Measurements from ENCODE around the gene MYPN.
"Not testable (repeated sequence)": the region's sequence is repeated elsewhere in the genome, so short reads cannot be mapped to it uniquely, and the experiment has no call there.

MYPN gene

DNA sequence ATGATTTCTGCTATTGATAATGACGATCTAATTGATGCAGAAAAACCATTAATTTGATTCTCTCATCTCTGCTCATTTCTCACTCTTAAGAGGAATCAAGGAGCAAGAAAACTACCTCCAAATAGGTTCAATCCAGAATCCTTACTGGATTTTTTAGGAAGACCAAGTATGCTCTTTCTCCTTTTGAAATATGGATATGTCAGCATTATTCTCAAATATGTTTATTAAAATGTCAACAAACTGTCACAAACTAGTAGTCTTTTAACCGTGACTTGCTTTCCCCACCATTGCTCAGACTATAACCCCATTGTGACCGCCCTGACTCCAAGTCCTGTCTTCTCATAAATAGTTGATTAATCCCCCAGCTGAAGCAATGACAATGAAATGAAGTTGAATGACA lies 123.8 kb downstream of the MYPN start:
- DNase-seq, result no peak

DNA sequence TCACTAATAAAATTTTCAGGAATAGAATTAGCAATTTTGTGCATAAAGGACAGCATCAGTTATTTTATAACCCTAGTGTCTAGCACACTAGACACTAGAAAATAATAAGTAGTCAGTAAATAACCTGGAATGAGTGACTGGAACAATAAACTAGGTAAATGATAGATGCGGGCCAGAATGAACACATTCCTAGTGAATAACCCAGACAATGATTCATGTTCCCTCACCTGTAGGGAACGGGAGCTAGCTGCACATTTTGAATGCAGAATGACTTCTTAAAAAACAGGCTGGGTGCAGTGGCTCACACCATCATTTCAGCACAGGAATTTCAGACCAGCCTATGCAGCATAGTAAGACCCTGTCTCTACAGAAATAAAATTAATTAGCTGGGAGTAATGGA lies 125.8 kb downstream of the MYPN start:
- DNase-seq, result no peak

DNA sequence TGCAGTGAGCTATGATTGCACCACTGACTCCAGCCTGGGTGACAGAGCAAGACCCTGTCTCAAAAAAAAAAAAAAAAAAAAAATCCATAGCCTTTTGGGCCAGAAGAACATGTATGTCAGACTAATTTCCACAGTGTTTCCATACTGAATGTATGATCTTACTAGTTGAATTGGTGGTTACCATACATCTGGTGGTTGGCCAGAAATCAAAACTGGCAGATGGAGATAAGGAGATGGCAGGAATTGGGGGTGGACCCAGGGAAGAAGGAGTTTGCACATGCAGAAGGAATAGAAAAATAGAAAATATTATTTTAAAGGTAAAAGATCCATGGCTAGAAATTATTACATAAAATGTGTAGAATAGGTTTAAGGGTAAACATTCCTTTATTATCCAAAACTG lies 126.3 kb downstream of the MYPN start:
- no peak for DNase-seq

DNA sequence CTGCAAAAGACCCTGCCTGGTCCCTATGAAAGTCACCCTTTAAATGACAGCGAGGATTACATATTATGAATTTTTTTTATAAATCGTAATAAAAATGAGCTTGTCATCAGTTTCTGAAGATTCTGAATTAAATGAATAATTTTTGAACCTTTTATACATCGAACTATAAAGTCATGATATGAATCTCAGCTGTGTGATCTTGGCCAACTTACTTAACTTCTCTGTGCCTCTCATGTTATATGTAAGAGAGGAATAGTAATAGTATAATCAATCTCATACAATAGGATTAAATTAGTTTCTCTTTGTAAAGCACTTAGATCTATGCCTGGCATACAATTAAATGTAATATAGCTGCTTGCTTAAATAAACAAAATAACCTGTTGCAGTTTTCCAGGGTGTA lies 127.9 kb downstream of the MYPN start:
- no peak for DNase-seq

DNA sequence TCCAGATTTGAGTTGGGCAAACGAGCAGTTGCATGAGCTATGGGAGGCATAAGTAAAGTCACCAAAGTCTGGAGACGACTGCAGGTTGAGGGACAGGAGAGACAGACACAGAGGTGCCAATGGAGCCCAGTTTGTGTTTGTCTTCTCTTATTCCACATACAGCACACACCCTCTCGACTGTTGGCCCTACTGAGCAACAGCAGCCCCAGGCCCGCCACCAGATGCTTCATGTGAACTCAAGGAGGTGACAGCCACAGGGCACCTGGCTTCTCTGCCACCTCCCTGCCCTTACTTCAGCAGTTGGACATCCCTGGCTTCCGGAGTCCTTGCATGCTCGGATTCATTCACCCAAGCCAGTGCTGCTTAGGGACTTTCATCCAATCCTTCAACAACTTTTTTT lies 129.1 kb downstream of the MYPN start:
- DNase-seq, result no peak

DNA sequence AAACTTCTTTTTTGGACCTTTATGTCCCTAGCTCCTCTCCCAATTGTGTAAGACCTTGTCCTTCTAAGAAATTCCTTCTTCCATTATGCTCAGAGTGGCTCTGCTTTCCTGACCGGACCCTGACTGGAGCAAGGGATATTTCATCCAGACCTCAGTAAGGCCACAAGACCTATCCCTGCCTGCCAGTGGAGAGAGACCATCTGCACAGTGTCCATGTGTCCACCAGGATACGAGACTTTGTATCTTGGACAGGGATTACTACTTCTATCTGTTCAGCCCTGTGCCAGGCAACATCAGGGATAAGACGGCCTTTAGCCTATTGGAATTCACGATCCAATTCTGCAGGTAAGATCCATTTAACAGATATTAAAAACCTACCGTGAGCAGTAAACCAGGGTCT lies 129.8 kb downstream of the MYPN start:
- DNase-seq, result no peak

DNA sequence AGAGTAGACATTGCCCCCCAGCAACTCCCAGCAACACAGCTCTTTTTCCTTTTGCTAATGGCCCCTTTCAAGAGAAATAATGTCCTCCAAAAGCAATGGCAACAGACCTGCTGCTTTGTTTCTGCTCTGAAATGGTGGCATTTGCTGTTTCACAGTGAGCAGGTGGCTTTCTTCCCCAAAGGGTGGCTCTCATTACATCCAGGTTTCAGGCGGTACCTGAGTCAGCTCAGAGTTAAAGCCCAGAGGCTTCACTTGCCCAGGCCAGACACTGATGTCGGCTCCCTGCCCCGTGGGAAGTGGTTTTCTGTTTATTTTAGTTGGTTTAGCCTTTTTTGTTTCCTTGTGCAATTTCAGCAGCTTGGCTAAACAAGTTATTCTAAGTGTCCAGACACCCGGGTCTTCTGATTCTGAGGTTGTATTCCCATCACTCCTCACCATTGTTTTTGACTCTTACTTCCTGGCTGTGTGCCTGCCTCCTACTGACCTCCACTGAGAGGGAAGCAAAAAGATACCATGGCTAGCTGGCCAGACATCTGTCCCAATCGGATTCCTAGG lies 130.4 kb downstream of the MYPN start:
- DNase-seq, result no peak

DNA sequence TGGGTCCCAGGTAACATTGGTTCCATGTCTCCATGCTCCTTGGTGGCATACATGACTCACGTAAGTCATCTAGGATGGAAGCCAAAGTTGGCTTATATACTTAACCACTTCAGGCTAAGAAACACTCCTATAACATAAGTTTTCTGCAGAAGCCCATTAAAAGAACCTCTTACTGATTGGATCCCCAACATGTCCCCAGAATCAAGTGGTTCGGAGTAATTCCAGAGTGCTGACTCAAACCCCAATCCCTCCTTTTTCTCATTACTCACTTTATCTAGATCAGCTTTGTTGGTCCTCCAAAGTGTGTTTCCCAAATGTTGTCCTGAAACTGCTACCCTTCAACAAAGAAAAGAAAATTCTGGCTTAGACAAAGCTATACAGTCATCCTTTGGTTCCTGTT lies 132.8 kb downstream of the MYPN start:
- DNase-seq, result no peak

DNA sequence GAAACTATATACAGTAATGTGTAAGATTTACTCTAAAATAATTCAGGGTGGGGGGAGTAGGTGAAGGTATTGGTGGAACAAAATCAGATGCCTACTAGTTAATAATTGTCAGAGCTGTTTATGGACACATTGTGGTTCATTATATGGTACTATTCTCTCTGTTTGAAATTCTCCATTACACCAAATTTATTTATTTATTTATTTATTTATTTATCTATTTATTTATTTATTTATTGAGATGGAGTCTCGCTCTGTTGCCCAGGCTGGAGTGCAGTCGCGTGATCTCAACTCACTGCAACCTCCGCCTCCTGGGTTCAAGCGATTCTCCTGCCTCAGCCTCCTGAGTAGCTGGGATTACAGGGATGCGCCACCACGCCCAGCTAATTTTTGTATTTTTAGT lies 137.1 kb downstream of the MYPN start:
- not testable (repeated sequence) for DNase-seq

DNA sequence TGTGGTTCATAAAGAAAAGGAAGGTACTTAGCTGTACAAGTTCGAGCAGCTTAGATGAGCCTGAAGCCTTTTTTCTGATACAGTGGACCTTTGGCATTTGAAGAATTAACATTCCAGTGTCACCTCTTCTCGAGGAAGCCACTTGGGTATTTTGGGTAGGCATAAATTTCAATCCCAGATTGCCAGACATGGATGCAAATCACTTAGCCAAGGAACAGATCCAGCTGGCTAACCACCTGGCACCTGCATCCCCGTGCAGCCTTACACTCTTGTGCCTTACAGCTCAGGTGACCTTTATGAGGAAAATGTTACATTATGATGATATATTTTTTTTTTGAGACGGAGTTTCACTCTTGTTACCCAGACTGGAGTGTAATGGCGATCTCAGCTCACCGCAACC lies 138.6 kb downstream of the MYPN start:
- DNase-seq, result no peak

DNA sequence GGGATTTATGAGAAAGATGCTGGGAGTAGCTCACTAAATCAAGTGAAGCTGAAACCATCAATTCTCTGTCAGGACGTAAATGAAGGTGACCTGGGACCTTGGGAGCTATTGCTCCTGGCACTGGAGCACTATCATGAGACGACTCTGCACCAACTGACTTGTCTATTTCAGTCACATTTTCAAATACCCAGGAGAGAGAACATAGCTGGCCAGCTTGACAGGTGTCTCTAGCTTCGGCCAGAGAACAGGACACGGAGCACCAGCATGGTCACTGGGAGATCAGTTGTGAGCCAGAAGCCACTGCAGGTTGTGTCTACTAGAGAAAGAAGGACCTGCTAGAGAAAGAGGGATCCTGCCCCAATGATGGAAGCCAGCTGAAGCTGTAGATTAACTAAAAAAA lies 140.0 kb downstream of the MYPN start:
- DNase-seq, result no peak

DNA sequence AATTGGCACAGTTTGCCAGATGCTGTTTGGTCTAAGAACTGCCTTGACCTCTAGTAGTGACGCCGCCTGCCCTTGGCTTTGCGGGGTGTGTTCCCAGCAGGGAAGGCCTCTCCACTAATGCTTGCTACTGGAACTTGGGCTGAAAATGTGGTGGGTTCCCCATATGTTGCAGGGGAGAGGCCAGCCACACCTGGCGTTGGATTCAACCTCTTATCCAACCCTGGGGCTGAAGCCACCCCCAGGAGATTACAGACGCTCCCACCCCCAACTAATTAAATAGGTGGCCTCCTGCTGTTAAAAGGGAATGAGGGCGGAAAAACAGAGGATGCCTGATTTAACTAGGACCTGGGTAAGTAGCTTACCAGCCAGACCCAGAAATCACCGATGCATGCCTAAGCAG lies 141.9 kb downstream of the MYPN start:
- no peak for DNase-seq

DNA sequence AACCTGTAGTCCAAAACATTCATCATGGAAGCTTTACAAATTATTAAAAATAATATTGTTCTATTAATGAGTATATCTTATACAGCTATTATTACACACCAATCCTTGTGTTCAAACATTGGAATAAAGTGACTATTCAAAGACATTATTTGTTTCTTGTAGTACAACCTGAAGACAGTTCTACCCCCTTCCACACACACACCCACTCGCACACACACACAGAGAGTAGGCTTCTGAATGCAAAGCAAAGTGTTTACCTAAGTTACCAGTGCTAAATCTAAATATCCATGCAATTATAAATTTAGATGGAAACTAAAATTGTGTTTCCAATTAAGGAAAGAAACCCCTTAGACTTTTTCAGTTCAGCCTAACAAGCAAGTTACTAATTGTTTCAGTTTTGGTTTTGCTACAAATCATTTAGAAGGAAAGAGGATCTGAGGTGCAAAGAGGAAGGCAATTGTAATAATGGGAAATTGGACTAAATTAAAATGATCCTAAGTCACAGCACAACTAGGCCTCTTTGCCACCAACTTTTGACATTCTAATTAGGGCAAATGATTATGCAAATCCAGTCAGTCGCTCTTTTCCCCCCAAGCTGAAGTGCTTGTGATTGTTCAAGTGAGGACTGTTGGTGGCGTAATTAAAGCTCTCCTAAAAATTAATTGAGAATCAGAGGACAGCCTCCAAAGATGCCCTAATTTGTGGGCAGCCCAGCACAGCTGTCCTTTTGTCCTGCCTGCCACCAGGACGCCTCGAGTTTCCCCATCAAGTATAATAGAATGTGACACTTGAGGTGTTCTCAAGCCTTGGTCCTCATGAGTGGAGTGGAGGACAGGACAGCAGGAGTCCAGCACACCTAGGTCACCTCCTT lies 142.6 kb downstream of the MYPN start:
- no peak for DNase-seq

DNA sequence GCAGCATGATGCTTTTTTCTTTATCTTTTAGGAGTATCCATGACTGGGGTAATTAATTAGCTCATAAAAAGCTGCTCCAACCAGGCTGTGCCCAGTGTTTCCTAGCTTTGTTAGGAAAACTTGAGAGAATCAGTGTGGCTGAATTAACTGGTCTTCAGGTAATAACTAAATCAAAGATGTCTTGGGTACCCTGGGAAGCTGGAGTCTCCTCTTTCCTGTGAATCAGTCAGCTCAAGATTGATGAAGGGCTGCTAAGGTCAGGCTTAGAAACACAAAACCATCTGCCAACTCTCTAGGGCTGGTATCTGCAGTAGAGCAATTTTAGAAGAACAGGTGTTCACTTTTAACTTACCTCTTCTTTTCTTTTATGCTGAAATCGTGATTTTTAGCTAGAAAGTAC lies 144.1 kb downstream of the MYPN start:
- no peak for DNase-seq

DNA sequence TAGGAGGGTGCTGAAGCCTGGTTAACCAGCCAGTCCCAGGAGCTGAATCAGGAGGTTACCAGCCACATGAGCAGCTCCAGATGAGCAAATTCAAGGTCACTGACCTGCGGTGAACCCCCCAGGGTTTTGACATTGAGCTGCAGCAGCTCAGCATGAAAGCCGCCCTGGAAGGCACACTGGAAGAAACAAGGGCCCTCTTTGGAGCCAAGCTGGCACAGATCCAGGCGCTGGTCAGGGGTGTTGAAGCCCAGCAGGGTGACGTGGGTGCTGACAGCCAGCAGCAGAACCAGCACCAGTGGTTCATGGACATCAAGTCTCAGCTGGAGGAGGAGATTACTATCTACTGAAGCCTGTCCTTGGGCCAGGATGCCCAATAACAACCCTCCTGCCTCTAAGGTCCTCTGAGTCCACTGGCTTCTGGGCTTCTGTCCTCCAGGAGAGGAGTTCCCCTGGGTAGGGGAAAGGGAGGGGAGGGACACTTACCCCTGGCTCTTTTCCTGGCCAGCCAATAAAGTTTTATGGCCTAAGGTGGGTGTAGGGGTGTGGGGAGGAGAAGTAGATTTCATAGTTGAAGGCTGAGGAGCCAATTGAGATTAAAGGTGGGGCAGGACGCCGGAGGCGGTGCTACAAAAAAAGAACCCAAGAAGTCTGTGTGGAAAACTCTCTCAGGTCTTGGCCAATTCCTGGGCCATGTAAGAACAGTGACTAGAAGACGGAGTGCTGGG lies 152.0 kb downstream of the MYPN start:
- DNase-seq, result no peak
